Muscle layer of colon (tissue), 2 donors: ENCODE measurements around the gene CUBN.

Experiments
- H3K27ac ChIP-seq: one replicate; pipeline ENCODE4 v1.7.0; 2013; ENCODE audit warnings: low read depth, mild to moderate bottlenecking, low read length, moderate library complexity
- H3K27me3 ChIP-seq, 2 donors: one replicate each; pipeline ENCODE4 v1.7.0; 2013; ENCODE audit warnings: low read length in 2 of 2, mild to moderate bottlenecking in 2 of 2; ENCODE audit not compliant: insufficient read depth in 2 of 2, control insufficient read depth in 1 of 2
- H3K36me3 ChIP-seq: one replicate; pipeline ENCODE4 v1.7.0; 2013; ENCODE audit warnings: mild to moderate bottlenecking, low read length; ENCODE audit not compliant: insufficient read depth
- H3K4me1 ChIP-seq: one replicate; pipeline ENCODE4 v1.7.0; 2013; ENCODE audit warnings: mild to moderate bottlenecking, low read length; ENCODE audit not compliant: insufficient read depth
- H3K4me3 ChIP-seq, 2 donors: one replicate each; pipeline ENCODE4 v1.7.0; 2013; ENCODE audit warnings: low read length in 2 of 2, low read depth in 1 of 2, mild to moderate bottlenecking in 1 of 2, moderate library complexity in 1 of 2
- H3K9ac ChIP-seq: one replicate; pipeline ENCODE4 v1.7.0; 2013; ENCODE audit warnings: low read length
- H3K9me3 ChIP-seq: one replicate; pipeline ENCODE4 v1.7.0; 2013; ENCODE audit warnings: mild to moderate bottlenecking, low read length
- donor health status: abdominal sarcoma.
- donor health status: Adenocarcinoma of cecum.

The CUBN gene

DNA sequence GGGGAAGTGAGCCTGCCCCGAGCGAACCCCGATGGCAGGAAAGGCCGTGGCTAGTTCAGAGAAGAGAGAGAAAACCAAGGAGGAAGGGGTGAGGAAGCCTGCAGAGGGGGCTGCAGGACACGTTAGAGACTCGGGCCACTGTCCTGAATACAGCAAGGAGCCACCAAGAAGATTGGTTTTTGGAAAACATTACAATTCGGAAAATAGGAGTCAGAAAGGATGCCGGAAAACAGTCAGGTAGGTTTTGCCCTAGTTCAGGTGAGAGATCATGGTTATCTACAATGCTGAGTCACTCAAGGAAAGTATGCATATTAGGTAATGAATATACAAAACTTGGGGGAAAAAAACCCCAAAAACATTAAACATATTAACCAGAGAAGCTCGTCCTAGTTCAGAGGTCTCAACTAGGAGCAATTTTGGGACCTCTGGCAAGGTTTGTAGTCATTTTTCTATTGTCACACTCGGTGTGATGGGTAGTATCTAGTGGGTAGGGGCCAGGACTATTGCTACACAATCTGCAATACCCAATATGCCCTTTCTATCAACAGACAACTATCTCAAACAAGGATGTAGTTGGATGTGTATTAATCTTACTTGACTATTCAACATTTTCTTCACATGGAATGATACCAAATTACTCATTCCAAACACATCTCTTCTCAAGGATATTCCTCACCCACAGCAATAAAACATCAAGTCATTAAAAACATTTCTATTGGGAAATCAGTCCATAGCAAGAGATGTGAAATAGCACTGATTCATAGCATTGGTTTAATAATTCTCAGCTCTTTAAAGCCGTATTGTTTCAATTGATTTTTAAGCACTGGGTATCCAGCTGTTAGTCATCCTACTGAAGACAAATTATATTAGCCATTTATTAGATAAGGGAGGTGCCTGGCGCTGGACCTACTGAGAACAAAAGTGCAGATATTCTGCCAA lies 238.0 kb downstream of the CUBN start:
- H3K9ac ChIP-seq = no peak overlapping the region
- no peaks in the 10 kb centered on the region for H3K4me1 ChIP-seq
- no peak overlapping the region for H3K4me3 ChIP-seq
- no peaks in the 10 kb centered on the region for H3K27me3 ChIP-seq
- H3K9me3 ChIP-seq = no peaks in the 10 kb centered on the region
- no peaks in the 10 kb centered on the region for H3K36me3 ChIP-seq
- H3K27ac ChIP-seq = no peak overlapping the region

GRCh38 chr10:16890691-16891090 lies 238.9 kb downstream of the CUBN start:
- Histone ChIP-seq H3K27ac (no peak overlapping the region), H3K4me1 (no peaks in the 10 kb centered on the region), H3K27me3 (no peaks in the 10 kb centered on the region), H3K36me3 (no peaks in the 10 kb centered on the region), H3K9me3 (no peaks in the 10 kb centered on the region), H3K9ac (no peak overlapping the region), H3K4me3 (no peak overlapping the region)

DNA sequence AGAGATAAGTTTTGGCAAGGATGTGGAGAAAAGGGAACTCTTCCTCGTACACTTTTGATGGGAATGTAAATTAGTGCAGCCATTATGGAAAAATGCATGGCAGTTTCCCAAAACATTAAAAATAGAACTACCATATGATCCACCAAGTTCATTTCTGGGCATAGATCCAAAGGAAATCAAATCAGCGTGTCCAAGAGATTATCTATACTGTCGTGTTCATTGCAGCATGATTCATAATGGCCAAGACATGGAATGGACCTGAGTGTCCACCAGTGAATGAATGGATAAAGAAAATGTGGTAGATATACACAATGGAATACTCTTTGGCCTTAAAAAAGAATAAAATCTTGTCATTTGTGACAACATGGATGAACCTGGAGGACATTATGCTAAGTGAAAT lies 242.0 kb downstream of the CUBN start:
- Histone ChIP-seq H3K27ac (no peak overlapping the region), H3K4me3 (no peak overlapping the region), H3K9ac (no peak overlapping the region), H3K9me3 (no peaks in the 10 kb centered on the region), H3K36me3 (no peaks in the 10 kb centered on the region), H3K4me1 (no peaks in the 10 kb centered on the region), H3K27me3 (no peaks in the 10 kb centered on the region)

DNA sequence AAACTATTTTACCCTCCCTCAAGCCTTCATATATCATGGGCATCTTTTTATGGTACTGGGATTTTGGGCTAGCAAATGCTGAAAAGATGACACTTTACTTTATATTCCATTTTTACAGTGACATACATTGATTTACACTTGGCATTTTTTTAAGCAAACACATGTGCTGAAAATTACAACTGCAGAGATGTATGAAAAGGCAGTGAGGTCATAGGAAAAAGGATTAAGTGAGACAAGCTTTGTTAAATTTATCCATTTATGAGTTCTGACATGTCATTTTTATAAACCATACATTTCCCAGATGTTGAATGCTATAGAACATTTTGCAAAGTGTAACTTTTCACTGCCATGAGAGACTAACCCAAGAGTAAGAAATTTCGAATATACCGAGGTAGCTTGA lies 243.6 kb downstream of the CUBN start:
- Histone ChIP-seq H3K27me3 (no peaks in the 10 kb centered on the region), H3K4me1 (no peaks in the 10 kb centered on the region), H3K9me3 (no peaks in the 10 kb centered on the region), H3K27ac (no peak overlapping the region), H3K36me3 (no peaks in the 10 kb centered on the region), H3K4me3 (no peak overlapping the region), H3K9ac (no peak overlapping the region)

GRCh38 chr10:16884497-16884896 lies 245.1 kb downstream of the CUBN start:
- H3K4me1 ChIP-seq = no peaks in the 10 kb centered on the region
- no peak overlapping the region for H3K27ac ChIP-seq
- H3K4me3 ChIP-seq = no peak overlapping the region
- no peaks in the 10 kb centered on the region for H3K36me3 ChIP-seq
- no peaks in the 10 kb centered on the region for H3K27me3 ChIP-seq
- no peaks in the 10 kb centered on the region for H3K9me3 ChIP-seq
- H3K9ac ChIP-seq = no peak overlapping the region

- Histone ChIP-seq H3K4me3 (no peak overlapping the region), H3K36me3 (no peaks in the 10 kb centered on the region), H3K9ac (no peak overlapping the region), H3K27me3 (no peaks in the 10 kb centered on the region), H3K9me3 (no peaks in the 10 kb centered on the region), H3K4me1 (no peaks in the 10 kb centered on the region), H3K27ac (no peak overlapping the region)
Observed at GRCh38 chr10:16883084-16883483, 246.5 kb downstream of the CUBN start.

- no peak overlapping the region for H3K9ac ChIP-seq
- no peaks in the 10 kb centered on the region for H3K36me3 ChIP-seq
- no peaks in the 10 kb centered on the region for H3K9me3 ChIP-seq
- no peaks in the 10 kb centered on the region for H3K27me3 ChIP-seq
- H3K4me3 ChIP-seq = no peak overlapping the region
- H3K4me1 ChIP-seq = no peaks in the 10 kb centered on the region
- no peak overlapping the region for H3K27ac ChIP-seq
Observed at GRCh38 chr10:16870331-16870730, 259.3 kb downstream of the CUBN start.

DNA sequence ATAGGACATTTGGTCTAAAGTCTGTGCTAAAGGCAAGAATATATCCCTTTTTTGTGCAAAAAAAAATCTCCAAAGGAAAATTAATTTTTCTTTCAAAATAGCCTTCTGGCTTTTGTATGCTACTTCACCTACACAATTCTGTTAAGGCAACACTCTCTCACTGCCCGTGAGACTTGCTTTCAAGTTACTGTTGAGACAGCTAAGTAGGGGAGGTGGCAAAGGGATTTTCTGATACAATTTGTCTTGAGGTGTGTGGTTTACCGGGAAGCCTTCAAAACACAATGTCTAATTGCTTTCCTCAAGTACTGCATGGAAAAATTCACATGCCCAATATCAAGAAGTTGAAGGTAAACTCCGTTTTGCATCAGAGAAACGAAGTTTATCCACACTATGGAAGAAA lies 261.6 kb downstream of the CUBN start:
- Histone ChIP-seq H3K9ac (no peak overlapping the region), H3K27me3 (no peaks in the 10 kb centered on the region), H3K4me1 (no peaks in the 10 kb centered on the region), H3K4me3 (no peak overlapping the region), H3K27ac (no peak overlapping the region), H3K9me3 (no peaks in the 10 kb centered on the region), H3K36me3 (no peaks in the 10 kb centered on the region)

DNA sequence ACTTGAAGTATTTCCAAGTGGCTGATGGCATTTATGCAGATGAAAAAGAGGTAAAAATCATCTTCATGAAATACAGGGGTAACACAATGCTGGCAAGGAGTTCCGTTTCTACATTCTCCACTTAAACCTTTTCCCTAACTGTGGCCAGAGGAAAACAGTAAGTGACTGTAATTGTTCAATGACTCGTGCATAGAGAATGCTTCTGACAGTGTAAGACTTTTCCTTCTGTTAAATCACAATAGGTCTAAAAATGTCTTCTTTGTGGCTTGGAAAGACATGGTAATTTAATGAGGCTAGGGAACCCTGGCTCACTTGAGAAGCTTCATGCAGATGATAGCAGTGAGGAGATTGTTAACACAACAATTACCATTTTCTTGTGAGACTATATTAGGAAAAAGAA lies 262.1 kb downstream of the CUBN start:
- no peak overlapping the region for H3K9ac ChIP-seq
- H3K36me3 ChIP-seq = no peaks in the 10 kb centered on the region
- H3K9me3 ChIP-seq = no peaks in the 10 kb centered on the region
- no peak overlapping the region for H3K4me3 ChIP-seq
- no peak overlapping the region for H3K27ac ChIP-seq
- no peaks in the 10 kb centered on the region for H3K27me3 ChIP-seq
- H3K4me1 ChIP-seq = no peaks in the 10 kb centered on the region

GRCh38 chr10:16866541-16867275 lies 262.9 kb downstream of the CUBN start:
- no peaks in the 10 kb centered on the region for H3K4me1 ChIP-seq
- H3K27me3 ChIP-seq = no peaks in the 10 kb centered on the region
- no peak overlapping the region for H3K9ac ChIP-seq
- H3K36me3 ChIP-seq = no peaks in the 10 kb centered on the region
- no peak overlapping the region for H3K27ac ChIP-seq
- H3K9me3 ChIP-seq = no peaks in the 10 kb centered on the region
- H3K4me3 ChIP-seq = no peak overlapping the region

- H3K27me3 ChIP-seq = no peaks in the 10 kb centered on the region
- no peaks in the 10 kb centered on the region for H3K36me3 ChIP-seq
- no peak overlapping the region for H3K27ac ChIP-seq
- H3K9ac ChIP-seq = no peak overlapping the region
- no peaks in the 10 kb centered on the region for H3K9me3 ChIP-seq
- no peak overlapping the region for H3K4me3 ChIP-seq
- no peaks in the 10 kb centered on the region for H3K4me1 ChIP-seq
Observed at GRCh38 chr10:16865766-16866165, 263.8 kb downstream of the CUBN start.
